Mucosa of descending colon (tissue), 3 donors: ENCODE measurements around the gene RELN. TPM values are rescaled to one million over a fixed set of nuclear protein-coding genes. Genes with fewer than 3 reads are reported as not detected.

Experiments used
- ATAC-seq: fragments of 200-7000 bp; cut with Tn5 transposase; one replicate; pipeline ENCODE4 v1.9.1; 2020; ENCODE audit warnings: mild to moderate bottlenecking, moderate library complexity
- DNase-seq, 3 donors: peaks; one replicate each; pipeline ENCODE4 v3.0.0-alpha.2; 2020
- H3K36me3 ChIP-seq: fragments of 200-600 bp; one replicate; pipeline ENCODE4 v1.8.0; 2021; ENCODE audit warnings: low read depth, mild to moderate bottlenecking
- H3K4me1 ChIP-seq: fragments of 200-600 bp; one replicate; pipeline ENCODE4 v1.8.0; 2021; ENCODE audit warnings: low read depth, mild to moderate bottlenecking
- H3K4me3 ChIP-seq: fragments of 200-600 bp; one replicate; pipeline ENCODE4 v1.8.0; 2021; ENCODE audit warnings: mild to moderate bottlenecking
- H3K9me3 ChIP-seq: fragments of 200-600 bp; one replicate; pipeline ENCODE4 v1.8.0; 2021; ENCODE audit warnings: mild to moderate bottlenecking
- CTCF ChIP-seq: fragments of 200-600 bp; IDR thresholded peaks from one replicate; pipeline ENCODE4 v1.8.0; 2022; ENCODE audit warnings: antibody characterized with exemption, mild to moderate bottlenecking
- intact Hi-C, 2 donors: fragments of 100-400 bp; cut with DNase I in 1 of 2; cut with micrococcal nuclease in 1 of 2; formaldehyde crosslinking; loops; one replicate each; pipeline versions ENCODE4 v1.11.0 to v1.11.1; 2022; cut with DNase I, micrococcal nuclease
- total RNA-seq, 3 donors: library from RNA; stranded (reverse); fragmentation: NEBNext Ultra II Directional in 2 of 3; extraction: Animal tissue kit (Norgen Biotek cat#: 25700) in 2 of 3; gene quantifications; one replicate each; pipeline versions ENCODE4 v1.2.1 to v1.2.4, GENCODE V29; 2021 to 2023
- donor health status: DM: no; HTN: no; CAD: no; lungs with moderate emphysema.
- donor health status: DM: no; HTN: no; CAD: no.
- donor health status: DM: no; HTN: yes; CAD: no.

Gene RELN
- total RNA-seq, 3 donors from 2014 or later: 1.1 to 4.4 (median 2.4) TPM

GRCh38 chr7:103656221-103656620 is 333.2 kb downstream of the RELN start:
- no peak for DNase-seq
- TF ChIP-seq CTCF: no peak
- Histone ChIP-seq H3K9me3 (no peaks in the 10 kb centered on the region), H3K36me3 (no peaks in the 10 kb centered on the region), H3K4me1 (no peaks in the 10 kb centered on the region), H3K4me3 (no peak overlapping the region)
- intact Hi-C loops: no loop called here
- ATAC-seq: no peak

- no peak for TF ChIP-seq CTCF
- H3K4me1 ChIP-seq: no peaks in the 10 kb centered on the region
- intact Hi-C loops: no loop called here
- H3K4me3 ChIP-seq: no peak overlapping the region
- DNase-seq (no peak), ATAC-seq (no peak)
- no peaks in the 10 kb centered on the region for H3K36me3 ChIP-seq
- peaks cover 3% of the 10 kb centered on the region for H3K9me3 ChIP-seq
Measured at GRCh38 chr7:103651593-103652377, 337.7 kb downstream of the RELN start.

- Histone ChIP-seq H3K36me3 (no peaks in the 10 kb centered on the region), H3K9me3 (peaks cover 3% of the 10 kb centered on the region), H3K4me1 (no peaks in the 10 kb centered on the region), H3K4me3 (no peak overlapping the region)
- no peak for ATAC-seq
- intact Hi-C loops: no loop called here
- DNase-seq: no peak
- no peak for TF ChIP-seq CTCF
Measured at GRCh38 chr7:103649052-103649451, 340.4 kb downstream of the RELN start.

- TF ChIP-seq CTCF: no peak
- H3K4me1 ChIP-seq: no peaks in the 10 kb centered on the region
- H3K9me3 ChIP-seq: peaks cover 3% of the 10 kb centered on the region
- DNase-seq (no peak), ATAC-seq (no peak)
- no peak overlapping the region for H3K4me3 ChIP-seq
- intact Hi-C loops: no loop called here
- no peaks in the 10 kb centered on the region for H3K36me3 ChIP-seq
Measured at GRCh38 chr7:103648135-103648534, 341.3 kb downstream of the RELN start.

GRCh38 chr7:103644319-103644718 is 345.1 kb downstream of the RELN start:
- Histone ChIP-seq H3K4me1 (no peaks in the 10 kb centered on the region), H3K4me3 (no peak overlapping the region), H3K36me3 (no peaks in the 10 kb centered on the region), H3K9me3 (peaks cover 3% of the 10 kb centered on the region)
- ATAC-seq (no peak), DNase-seq (no peak)
- no peak for TF ChIP-seq CTCF
- intact Hi-C loops: no loop called here
